Sciatic nerve (tissue), 2 donors: ENCODE data around the gene PPIP5K1. TPM values are rescaled to one million over a fixed set of nuclear protein-coding genes. Genes with fewer than 3 reads are reported as not detected.
A peak's percentile ranks its signal among the peaks of the same experiment; 100 is the strongest.
"Not testable (repeated sequence)": the region's sequence is repeated elsewhere in the genome, so short reads cannot be mapped to it uniquely, and the experiment has no call there.

Experiments used
- ATAC-seq: fragments of 200-7000 bp; cut with Tn5 transposase; one replicate; pipeline ENCODE4 v1.9.1; 2020; ENCODE audit warnings: mild to moderate bottlenecking, moderate library complexity
- DNase-seq: peaks from one replicate; pipeline ENCODE4 v3.0.0-alpha.2; 2020; ENCODE audit warnings: low spot score
- intact Hi-C: fragments of 100-400 bp; cut with DNase I; formaldehyde crosslinking; loops from one replicate; pipeline ENCODE4 v1.14.2; 2022
- total RNA-seq: library from RNA; stranded (reverse); fragmentation: NEBNext Ultra II Directional; extraction: Animal tissue kit (Norgen Biotek cat#: 25700); gene quantifications from one replicate; pipeline ENCODE4 v1.2.1, GENCODE V29; 2021
- donor health status: DM: no; HTN: no; CAD: no.
- donor health status: DM: no; HTN: no; CAD: no.

The PPIP5K1 gene
- total RNA-seq: 74.8 TPM

- intact Hi-C loops, DNase-seq: not testable (repeated sequence)
- ATAC-seq: peak; percentile 100
Measured at GRCh38 chr15:43589778-43590466, at the start of gene PPIP5K1. TSS of gene PPIP5K1 (minus strand) at chr15:43590208. CDS start at chr15:43584504, 5,704 bp downstream.

DNA sequence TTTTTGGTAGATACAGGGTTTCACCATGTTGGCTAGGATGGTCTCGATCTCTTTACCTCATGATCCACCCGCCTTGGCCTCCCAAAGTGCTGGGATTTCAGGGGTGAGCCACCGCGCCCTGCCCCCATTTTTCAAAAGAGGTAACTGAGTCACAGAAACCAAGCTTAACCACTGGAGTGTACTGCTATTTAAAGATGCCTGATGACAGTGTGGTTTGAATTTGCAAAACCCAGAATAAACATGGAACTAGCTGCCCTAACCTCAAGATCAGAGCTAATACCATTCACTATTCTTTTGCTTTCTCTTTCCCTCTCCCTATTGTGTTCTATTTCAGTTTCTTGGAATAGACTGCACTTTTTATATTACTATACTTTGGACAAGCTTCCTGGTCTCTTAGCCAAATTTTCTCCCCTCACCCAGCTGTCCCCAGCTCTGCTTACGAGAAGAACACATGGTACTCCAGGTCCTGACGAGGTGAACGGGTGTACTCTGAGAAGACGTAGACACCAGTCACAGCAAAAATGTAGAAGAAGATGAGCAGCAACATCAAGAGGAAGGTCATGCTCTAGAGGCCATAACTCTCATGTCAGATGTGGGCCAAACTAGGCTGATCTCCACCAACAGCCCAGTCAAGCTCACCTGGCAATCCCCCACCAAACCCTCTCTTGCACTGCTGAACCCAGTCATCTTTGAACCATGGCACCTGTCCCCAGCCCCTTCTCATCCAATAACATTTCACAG is 48.6 kb upstream of the PPIP5K1 start:
- intact Hi-C loops, DNase-seq: not testable (repeated sequence)

GRCh38 chr15:43626937-43627336 is 36.9 kb upstream of the PPIP5K1 start:
- DNase-seq, intact Hi-C loops, ATAC-seq: not testable (repeated sequence)

More for the DNA sequence above, 48.6 kb upstream of the PPIP5K1 start:
- ATAC-seq: not testable (repeated sequence)

GRCh38 chr15:43625106-43625505 is 35.1 kb upstream of the PPIP5K1 start:
- intact Hi-C loops: no loop called here
- ATAC-seq: no peak
- DNase-seq: no peak

DNA sequence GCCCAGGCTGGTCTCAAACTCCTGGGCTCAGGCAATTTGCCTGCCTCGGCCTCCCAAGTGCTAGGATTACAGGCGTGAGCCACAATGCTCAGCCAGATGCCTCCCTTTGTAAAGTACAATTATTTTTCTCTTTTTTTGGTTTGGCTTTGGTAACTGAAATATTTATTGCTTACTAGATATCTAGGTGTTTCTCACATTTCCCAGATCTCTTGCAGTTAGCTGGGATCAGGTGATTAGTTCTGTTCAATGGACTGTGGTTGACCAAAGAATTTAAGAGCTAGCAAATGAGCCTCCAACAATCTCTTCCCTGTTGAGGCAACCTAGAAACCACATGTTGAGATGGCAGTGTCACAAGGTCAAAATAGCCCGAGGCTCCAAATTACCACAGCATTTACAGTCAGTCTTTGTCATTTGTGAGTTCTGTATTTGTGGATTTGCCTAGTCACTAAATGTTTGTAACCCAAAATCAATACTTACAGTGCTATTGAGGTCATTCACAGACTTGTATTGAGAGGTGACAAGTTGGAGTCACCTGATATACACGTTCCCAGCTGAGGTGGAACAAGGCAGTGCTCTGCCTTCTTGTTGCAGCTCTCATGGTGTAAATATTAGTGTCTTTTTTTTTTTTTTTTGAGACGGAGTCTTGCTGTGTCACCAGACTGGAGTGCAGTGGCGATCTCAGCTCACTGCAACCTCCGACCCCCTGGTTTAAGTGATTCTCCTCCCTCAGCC is 32.2 kb upstream of the PPIP5K1 start:
- intact Hi-C loops, ATAC-seq, DNase-seq: not testable (repeated sequence)

GRCh38 chr15:43618700-43619099 is 28.7 kb upstream of the PPIP5K1 start, which contains the start of gene STRC:
TSS of gene STRC (minus strand) at chr15:43618800. CDS start at chr15:43618722, 78 bp downstream.
- intact Hi-C loops, DNase-seq, ATAC-seq: not testable (repeated sequence)

DNA sequence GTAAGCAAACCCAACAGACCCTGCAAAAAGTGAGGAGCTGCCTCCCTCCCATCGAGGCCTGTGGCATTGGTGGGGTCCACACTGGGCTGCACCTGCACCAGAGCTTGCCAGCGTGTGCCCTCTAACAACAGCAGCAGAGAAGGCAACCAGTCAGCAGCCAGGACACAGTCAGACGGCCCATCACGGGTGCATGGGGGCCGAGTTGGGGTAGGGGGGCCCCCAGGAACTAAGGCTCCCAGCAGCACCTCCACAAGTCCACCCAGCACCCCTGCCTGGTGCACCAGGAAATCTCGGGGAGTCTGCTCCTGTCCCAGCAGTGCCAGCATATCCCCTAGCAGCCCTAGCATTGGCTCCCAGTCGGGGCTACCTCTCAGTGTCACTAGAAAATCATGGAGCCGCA is 27.7 kb upstream of the PPIP5K1 start:
- intact Hi-C loops, DNase-seq, ATAC-seq: not testable (repeated sequence)

DNA sequence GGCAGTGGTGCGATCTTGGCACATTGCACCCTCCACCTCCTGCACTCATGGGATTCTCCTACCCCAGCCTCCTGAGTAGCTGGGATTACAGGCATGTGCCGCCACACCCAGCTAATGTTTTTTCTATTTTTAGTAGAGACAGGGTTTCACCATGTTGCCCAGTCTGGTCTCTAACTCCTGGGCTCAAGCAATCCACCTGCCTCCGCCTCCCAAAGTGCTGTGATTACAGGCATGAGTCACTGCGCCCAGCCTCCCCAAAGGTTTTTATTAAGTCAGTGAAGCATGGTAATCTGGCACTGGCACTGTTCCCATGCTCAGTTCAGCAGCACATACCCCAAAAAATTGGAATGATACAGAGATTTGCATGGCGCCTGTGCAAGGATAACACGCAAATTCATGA is 12.2 kb upstream of the PPIP5K1 start:
- DNase-seq, intact Hi-C loops, ATAC-seq: not testable (repeated sequence)

GRCh38 chr15:43600200-43600599 is 10.2 kb upstream of the PPIP5K1 start:
- intact Hi-C loops, DNase-seq, ATAC-seq: not testable (repeated sequence)

DNA sequence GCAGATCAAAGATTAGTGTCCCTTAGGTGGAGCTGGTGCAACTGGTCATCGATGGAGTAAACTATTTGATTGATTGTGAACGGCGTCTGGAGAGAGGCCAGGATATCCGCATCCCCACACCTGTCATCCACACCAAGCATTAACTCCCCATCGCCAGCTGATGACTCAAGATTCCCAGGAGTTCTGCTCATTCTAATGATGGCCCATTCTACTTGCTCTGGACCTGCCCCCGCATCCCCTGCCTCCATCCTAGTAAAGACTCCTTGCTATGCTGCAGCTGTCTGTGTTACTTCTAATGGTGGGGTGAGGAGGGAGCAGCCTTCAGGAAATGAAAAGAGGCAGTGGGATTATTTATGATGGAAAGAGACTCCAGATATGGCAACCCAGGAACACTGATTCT is 9.1 kb upstream of the PPIP5K1 start:
- ATAC-seq, intact Hi-C loops, DNase-seq: not testable (repeated sequence)

GRCh38 chr15:43593328-43594190 is 3.6 kb upstream of the PPIP5K1 start, which contains the start of gene CKMT1B:
TSS of gene CKMT1B (plus strand) at chr15:43594027. CDS start at chr15:43594219, 192 bp downstream.
- ATAC-seq, intact Hi-C loops, DNase-seq: not testable (repeated sequence)

GRCh38 chr15:43592841-43593240 is 2.8 kb upstream of the PPIP5K1 start:
- intact Hi-C loops, ATAC-seq, DNase-seq: not testable (repeated sequence)

GRCh38 chr15:43574607-43575006 is 15.4 kb downstream of the PPIP5K1 start:
- ATAC-seq, intact Hi-C loops, DNase-seq: not testable (repeated sequence)

DNA sequence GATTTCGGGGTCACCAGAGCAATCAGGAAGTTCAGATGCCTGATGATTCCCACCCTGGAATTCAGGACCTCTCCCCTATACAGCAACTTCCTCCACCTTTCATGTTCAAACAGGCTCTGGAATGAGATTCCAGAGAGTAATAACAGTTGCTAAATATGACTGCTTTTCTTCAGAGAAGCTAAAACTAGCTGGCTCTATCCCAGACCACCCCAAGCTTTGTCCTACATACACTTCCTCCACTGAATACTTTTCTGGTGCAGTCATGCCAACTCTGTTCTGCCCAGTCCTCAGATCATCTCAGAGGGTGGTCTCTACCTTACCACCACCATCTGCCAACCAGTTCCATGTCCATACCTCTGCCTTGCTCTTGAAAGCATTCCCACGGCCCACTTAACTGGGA is 23.4 kb downstream of the PPIP5K1 start:
- peak; percentile 35 for ATAC-seq
- intact Hi-C loops, DNase-seq: not testable (repeated sequence)

DNA sequence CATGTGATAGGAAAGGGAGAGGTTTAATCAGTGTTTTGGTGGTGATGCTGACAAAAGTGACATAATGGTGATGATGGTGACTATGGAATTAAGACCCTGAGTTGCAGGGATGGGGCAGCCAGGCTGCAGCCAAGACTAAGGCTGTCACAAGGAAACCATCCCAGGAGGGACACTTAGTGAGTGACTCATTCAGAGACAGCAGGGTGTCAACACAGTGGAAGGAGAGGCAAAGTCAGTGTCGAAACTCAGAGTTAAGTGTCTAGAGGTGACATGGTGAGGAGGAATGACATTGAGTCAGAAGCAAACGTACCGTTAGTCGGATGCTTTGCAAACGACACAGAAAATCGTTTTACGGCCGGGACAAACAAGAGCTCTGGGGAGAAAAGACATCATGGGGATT is 26.2 kb downstream of the PPIP5K1 start:
- intact Hi-C loops, DNase-seq, ATAC-seq: not testable (repeated sequence)

DNA sequence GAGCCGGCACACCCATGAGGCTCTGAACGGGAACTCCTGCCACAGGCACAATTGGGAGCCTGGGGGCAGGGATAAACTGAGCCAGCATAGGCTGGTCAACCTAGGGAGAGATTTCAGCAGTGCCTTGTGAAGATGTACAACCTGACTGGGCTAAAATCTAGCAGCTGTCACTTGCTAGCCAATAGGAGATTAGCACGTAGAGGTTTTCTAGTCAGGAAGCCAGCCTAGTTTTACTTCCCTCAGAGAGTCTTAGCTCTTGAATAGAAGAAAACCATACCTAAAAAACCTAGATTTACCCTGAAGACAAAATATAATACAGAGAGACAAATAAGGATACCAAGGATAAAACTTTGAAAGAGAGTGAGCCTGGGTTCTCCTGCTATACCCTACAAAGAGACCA is 27.3 kb downstream of the PPIP5K1 start:
- intact Hi-C loops, ATAC-seq, DNase-seq: not testable (repeated sequence)

DNA sequence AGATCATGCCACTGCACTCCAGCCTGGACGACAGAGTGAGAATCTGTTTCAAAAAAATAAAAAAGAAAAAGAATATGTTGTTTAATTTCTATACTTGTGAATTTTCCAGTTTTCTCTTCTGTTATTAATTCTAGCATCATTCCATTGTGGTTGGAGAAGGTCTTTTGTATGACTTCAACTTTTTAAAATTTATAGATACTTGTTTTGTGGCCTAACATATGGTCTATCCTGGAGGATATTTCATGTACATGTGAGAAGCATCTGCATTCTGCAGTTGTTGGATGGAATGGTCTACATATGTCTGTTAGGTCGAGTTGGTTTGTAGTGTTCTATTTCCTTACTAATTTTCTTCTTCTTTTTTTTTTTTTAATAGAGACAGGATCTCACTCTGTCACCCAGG is 37.0 kb downstream of the PPIP5K1 start:
- intact Hi-C loops: no loop called here
- no peak for ATAC-seq
- no peak for DNase-seq

DNA sequence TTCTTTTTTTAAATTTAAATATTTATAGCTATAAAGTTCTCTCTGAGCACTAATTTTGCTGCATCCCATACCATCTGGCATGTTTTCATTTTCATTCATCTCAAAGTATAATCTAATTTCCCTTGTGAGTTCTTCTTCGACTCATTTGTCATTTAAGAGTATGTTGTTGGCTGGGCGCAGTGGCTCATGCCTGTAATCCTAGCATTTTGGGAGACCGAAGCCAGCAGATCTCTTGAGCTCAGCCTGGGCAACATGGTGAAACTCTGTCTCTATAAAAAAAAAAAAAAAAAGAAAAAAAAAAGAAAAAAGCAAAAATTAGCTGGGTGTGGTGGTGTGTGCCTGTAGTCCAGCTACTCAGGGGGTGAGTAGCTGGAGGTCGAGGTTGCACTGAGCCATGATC is 37.8 kb downstream of the PPIP5K1 start:
- DNase-seq (no peak), ATAC-seq (no peak)
- intact Hi-C loops: no loop called here
